Peyer's patch (tissue), 4 donors: ENCODE results near the gene NDUFAF8.

ENCODE experiments used
- POLR2A ChIP-seq, 2 donors: fragments of 450-650 bp; IDR thresholded peaks; one replicate each; pipeline ENCODE4 v1.5.1; 2017; ENCODE audit warnings: antibody characterized with exemption in 2 of 2, mild to moderate bottlenecking in 2 of 2, moderate library complexity in 2 of 2
- TF ChIP-seq, protein P1 (sequence below), 6 experiments: fragments of 450-650 bp in 4 of 6; fragments of 200-600 bp in 2 of 6; sonication (generic) in 1 of 6; IDR thresholded peaks; one replicate each; pipeline ENCODE4 v1.5.1; 2017 to 2019; ENCODE audit warnings: antibody characterized with exemption in 6 of 6, mild to moderate bottlenecking in 3 of 6, moderate library complexity in 1 of 6

DNA sequence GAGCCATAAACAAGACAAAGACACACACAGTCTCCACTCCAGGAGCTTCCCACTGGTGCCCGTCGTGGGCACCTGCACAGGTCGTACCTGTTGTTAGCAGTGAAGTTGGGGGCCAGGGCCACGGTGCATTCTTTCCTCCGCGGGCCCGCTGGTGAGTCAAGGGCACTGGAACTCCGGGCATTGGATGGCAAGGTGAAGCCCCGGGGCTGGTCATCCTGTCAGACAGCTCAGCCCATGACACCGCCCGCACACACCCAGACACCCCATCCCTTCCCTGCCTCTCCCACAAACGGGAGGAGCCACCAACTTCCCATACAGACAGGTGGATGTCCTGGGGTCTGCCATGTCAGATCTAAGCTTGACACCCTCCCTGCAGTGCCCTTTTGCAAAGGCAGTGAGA, 32.5 kb upstream of the NDUFAF8 start:
- TF ChIP-seq, protein P1, sequence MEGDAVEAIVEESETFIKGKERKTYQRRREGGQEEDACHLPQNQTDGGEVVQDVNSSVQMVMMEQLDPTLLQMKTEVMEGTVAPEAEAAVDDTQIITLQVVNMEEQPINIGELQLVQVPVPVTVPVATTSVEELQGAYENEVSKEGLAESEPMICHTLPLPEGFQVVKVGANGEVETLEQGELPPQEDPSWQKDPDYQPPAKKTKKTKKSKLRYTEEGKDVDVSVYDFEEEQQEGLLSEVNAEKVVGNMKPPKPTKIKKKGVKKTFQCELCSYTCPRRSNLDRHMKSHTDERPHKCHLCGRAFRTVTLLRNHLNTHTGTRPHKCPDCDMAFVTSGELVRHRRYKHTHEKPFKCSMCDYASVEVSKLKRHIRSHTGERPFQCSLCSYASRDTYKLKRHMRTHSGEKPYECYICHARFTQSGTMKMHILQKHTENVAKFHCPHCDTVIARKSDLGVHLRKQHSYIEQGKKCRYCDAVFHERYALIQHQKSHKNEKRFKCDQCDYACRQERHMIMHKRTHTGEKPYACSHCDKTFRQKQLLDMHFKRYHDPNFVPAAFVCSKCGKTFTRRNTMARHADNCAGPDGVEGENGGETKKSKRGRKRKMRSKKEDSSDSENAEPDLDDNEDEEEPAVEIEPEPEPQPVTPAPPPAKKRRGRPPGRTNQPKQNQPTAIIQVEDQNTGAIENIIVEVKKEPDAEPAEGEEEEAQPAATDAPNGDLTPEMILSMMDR (IDR thresholded peaks at IDR 0.05), result no peak
- TF ChIP-seq POLR2A (IDR thresholded peaks at IDR 0.05), result no peak
